GM12878 (cell line): ENCODE measurements around the gene BMAL1. TPM values are rescaled to one million over a fixed set of nuclear protein-coding genes. Genes with fewer than 3 reads are reported as not detected.
A peak's percentile ranks its signal among the peaks of the same experiment; 100 is the strongest.

Experiments
- ATAC-seq: fragments of 200-7000 bp; cut with Tn5 transposase; 3 replicates; pipeline ENCODE4 v1.9.1; 2020; ENCODE audit warnings: mild to moderate bottlenecking, moderate library complexity
- BruUV-seq: library from RNA; stranded (reverse); fragments of 400-500 nt; replicated peaks from 2 replicates; lab custom pipeline; 2021; lab: Mats Ljungman, UMichigan
- CTCF ChIA-PET: fragments of 300-600 bp; sonication (Branson Sonifier 250); formaldehyde crosslinking; extraction: SDS; loops from one replicate; lab custom pipeline; 2021; ENCODE audit warnings: inconsistent platforms; lab: Yijun Ruan, JAX
- POLR2A ChIA-PET: fragments of 350-600 bp; formaldehyde crosslinking; extraction: SDS; loops from one replicate; lab custom pipeline; 2021; ENCODE audit warnings: inconsistent platforms; lab: Charles Lee
- RAD21 ChIA-PET: fragments of 300-600 bp; sonication (Branson Sonifier 250); formaldehyde crosslinking; loops from one replicate; lab custom pipeline; 2023; ENCODE audit warnings: antibody characterized with exemption; ENCODE audit not compliant: unreplicated experiment; lab: Charles Lee
- SMC1A ChIA-PET: fragments of 300-600 bp; sonication (Branson Sonifier 250); formaldehyde crosslinking; loops from one replicate; lab custom pipeline; 2023; ENCODE audit not compliant: unreplicated experiment, uncharacterized antibody; lab: Charles Lee
- DNase-seq: peaks from one replicate; pipeline ENCODE4 v3.0.0-alpha.2; 2011; ENCODE audit warnings: low read depth, low spot score
- FAIRE-seq: peaks from 3 replicates; lab custom pipeline; 2011; peaks lifted over from hg19 to GRCh38; lab: Jason Lieb, UNC
- H2AFZ ChIP-seq: 2 replicates; pipeline ENCODE4 v1.6.0; 2011; ENCODE audit warnings: low read depth, low read length, control low read depth; ENCODE audit not compliant: control insufficient read depth
- H3K27ac ChIP-seq: 2 replicates; pipeline ENCODE4 v1.5.1; 2011; ENCODE audit warnings: control low read depth; ENCODE audit not compliant: control insufficient read depth, insufficient read depth
- H3K27me3 ChIP-seq, 2 experiments: replicated peaks in 1 of 2; 2 replicates each; pipeline versions ENCODE4 v1.6.0 to v1.6.1; 2011; ENCODE audit warnings: low read length in 1 of 2; ENCODE audit not compliant: control insufficient read depth in 2 of 2, insufficient read depth in 2 of 2
- H3K36me3 ChIP-seq, 2 experiments: 2 replicates each; pipeline ENCODE4 v1.5.1; 2011; ENCODE audit warnings: low read length in 1 of 2; ENCODE audit not compliant: control insufficient read depth in 2 of 2, insufficient read depth in 2 of 2
- H3K4me1 ChIP-seq: 2 replicates; pipeline ENCODE4 v1.6.1; 2011; ENCODE audit warnings: mild to moderate bottlenecking, low read length, moderate library complexity, mixed read lengths; ENCODE audit not compliant: control insufficient read depth, insufficient read depth
- H3K4me2 ChIP-seq: 2 replicates; pipeline ENCODE4 v1.6.0; 2011; ENCODE audit warnings: control low read depth; ENCODE audit not compliant: control insufficient read depth, insufficient read depth
- H3K4me3 ChIP-seq: fragments of 200-600 bp; sonication (generic); 2 replicates; pipeline ENCODE4 v1.5.1; 2016
- H3K79me2 ChIP-seq: 2 replicates; pipeline ENCODE4 v1.6.0; 2011; ENCODE audit warnings: low read length; ENCODE audit not compliant: control insufficient read depth, insufficient read depth
- H3K9ac ChIP-seq: 2 replicates; pipeline ENCODE4 v1.8.0; 2011; ENCODE audit warnings: low read length, control low read depth, mixed read lengths; ENCODE audit not compliant: control insufficient read depth, insufficient read depth
- H3K9me3 ChIP-seq: replicated peaks from 3 replicates; pipeline ENCODE4 v1.5.1; 2011; ENCODE audit warnings: mild to moderate bottlenecking, low read length; ENCODE audit not compliant: control insufficient read depth, insufficient read depth
- H4K20me1 ChIP-seq: 2 replicates; pipeline ENCODE4 v1.6.0; 2011; ENCODE audit not compliant: control insufficient read depth, insufficient read depth
- NBN ChIP-seq: fragments of 450-650 bp; IDR thresholded peaks from 2 replicates; pipeline ENCODE4 v1.6.1; 2016
- NFIC ChIP-seq: IDR thresholded peaks from 2 replicates; pipeline ENCODE4 v1.6.1; 2012; ENCODE audit warnings: low read depth, mild to moderate bottlenecking, inconsistent platforms, low read length, moderate library complexity
- RUNX3 ChIP-seq: IDR thresholded peaks from 2 replicates; pipeline ENCODE4 v1.6.1; 2012; ENCODE audit warnings: low read length, inconsistent platforms
- TCF7 ChIP-seq: IDR thresholded peaks from 2 replicates; pipeline ENCODE4 v1.6.1; 2014; ENCODE audit warnings: antibody characterized with exemption, borderline replicate concordance
- ZNF24 ChIP-seq: fragments of 450-650 bp; IDR thresholded peaks from 2 replicates; pipeline ENCODE4 v1.6.1; 2017; ENCODE audit warnings: antibody characterized with exemption, mild to moderate bottlenecking
- WGBS: methylation state at CpG from one replicate; pipeline ENCODE4 v1.1.6; 2016; ENCODE audit warnings: low lambda C conversion rate; ENCODE audit not compliant: insufficient replicate concordance, insufficient coverage; ENCODE audit errors: missing lambda C conversion rate; 5-methylcytosine and 5-hydroxymethylcytosine counted together
- in situ Hi-C: fragments of 300-500 bp; cut with MboI; formaldehyde crosslinking; loops from 9 replicates; pipeline ENCODE4 v1.14.3; 2018; ENCODE audit warnings: mixed read lengths
- intact Hi-C: fragments of 100-400 bp; cut with micrococcal nuclease; formaldehyde crosslinking; loops from one replicate; pipeline ENCODE4 v1.14.2; 2022; ENCODE audit not compliant: unreplicated experiment
- polyA plus RNA-seq, 11 experiments: library from polyadenylated mRNA; depleted of rRNA in 4 of 11; unstranded in 6 of 11; stranded (reverse) in 5 of 11; fragments of >200 nt; fragmentation: Nextera tagmentation in 4 of 11; fragmentation: Illumina TruSeq in 1 of 11; extraction: Ambion mirVana in 4 of 11; extraction: Trizol in 1 of 11; gene quantifications; 1 replicate in 1 of 11; 2 replicates in 10 of 11; pipeline versions ENCODE4 v1.2.1 to v1.2.3, GENCODE V29; 2011 to 2016; ENCODE audit warnings: inconsistent platforms in 2 of 11, missing spikeins in 2 of 11, low read depth in 1 of 11
- total RNA-seq, 4 experiments: library from RNA; depleted of rRNA in 3 of 4; stranded (reverse); fragments of >200 nt in 3 of 4; fragmentation: Illumina TruSeq in 1 of 4; extraction: Trizol in 1 of 4; gene quantifications; 2 replicates each; pipeline versions ENCODE4 v1.2.1 to v1.2.3, GENCODE V29; 2013 to 2021
- TF ChIP-seq, protein P1 (sequence below): fragments of 450-650 bp; IDR thresholded peaks from 2 replicates; pipeline ENCODE4 v1.6.1; 2016; ENCODE audit warnings: mild to moderate bottlenecking
- TF ChIP-seq, protein P2 (sequence below): fragments of 450-650 bp; IDR thresholded peaks from 2 replicates; pipeline ENCODE4 v1.6.1; 2017; ENCODE audit warnings: mild to moderate bottlenecking, moderate library complexity
- TF ChIP-seq, protein P3 (sequence below): IDR thresholded peaks from 2 replicates; pipeline ENCODE4 v1.6.1; 2012; ENCODE audit warnings: mild to moderate bottlenecking, low read depth, low read length
- TF ChIP-seq, protein P4 (sequence below): fragments of 450-650 bp; IDR thresholded peaks from 2 replicates; pipeline ENCODE4 v1.6.1; 2017; ENCODE audit warnings: low read depth, mild to moderate bottlenecking, moderate library complexity

The BMAL1 gene
- total and polyA plus RNA-seq, 10 of the 15 experiments (the other 5 are each of a cell fraction or from before 2014, with no cell fraction given) = 3.5 to 40.6 (median 13.6) TPM

DNA sequence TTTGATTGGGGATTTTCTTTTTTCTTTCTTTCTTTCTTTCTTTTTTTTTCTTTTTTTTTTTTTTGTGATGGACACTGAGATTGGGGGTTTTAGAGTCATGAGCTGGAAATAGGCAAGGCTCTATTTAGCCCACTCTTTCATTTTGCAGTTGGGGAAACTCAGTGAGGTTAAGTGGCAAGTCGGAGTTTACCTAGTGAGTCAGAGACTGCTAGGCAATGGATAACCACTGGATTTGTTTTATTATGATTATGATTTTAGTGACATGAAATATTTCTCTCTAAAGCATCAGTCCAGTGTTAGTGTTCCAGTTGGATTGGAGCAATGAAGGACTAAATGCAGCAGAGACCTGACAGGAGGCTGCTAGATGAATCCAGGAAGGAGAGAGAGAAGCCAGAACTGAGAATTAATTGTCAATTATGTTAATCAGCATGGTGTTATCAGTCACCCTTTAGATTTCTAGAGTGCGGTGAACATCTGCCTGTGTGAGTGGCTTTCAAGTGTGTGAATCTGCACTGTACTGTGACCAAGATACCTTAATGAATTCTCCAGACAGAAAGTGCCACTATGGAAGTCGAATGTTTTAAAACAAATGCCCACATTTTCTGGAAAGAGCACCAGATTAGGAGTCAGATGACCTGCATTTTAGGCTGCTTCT is 10.9 kb downstream of the BMAL1 start (continued):
- TF ChIP-seq, protein P1, sequence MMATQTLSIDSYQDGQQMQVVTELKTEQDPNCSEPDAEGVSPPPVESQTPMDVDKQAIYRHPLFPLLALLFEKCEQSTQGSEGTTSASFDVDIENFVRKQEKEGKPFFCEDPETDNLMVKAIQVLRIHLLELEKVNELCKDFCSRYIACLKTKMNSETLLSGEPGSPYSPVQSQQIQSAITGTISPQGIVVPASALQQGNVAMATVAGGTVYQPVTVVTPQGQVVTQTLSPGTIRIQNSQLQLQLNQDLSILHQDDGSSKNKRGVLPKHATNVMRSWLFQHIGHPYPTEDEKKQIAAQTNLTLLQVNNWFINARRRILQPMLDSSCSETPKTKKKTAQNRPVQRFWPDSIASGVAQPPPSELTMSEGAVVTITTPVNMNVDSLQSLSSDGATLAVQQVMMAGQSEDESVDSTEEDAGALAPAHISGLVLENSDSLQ = peak; percentile 41; the same call in 1 of the 2 replicates
- TF ChIP-seq, protein P2, sequence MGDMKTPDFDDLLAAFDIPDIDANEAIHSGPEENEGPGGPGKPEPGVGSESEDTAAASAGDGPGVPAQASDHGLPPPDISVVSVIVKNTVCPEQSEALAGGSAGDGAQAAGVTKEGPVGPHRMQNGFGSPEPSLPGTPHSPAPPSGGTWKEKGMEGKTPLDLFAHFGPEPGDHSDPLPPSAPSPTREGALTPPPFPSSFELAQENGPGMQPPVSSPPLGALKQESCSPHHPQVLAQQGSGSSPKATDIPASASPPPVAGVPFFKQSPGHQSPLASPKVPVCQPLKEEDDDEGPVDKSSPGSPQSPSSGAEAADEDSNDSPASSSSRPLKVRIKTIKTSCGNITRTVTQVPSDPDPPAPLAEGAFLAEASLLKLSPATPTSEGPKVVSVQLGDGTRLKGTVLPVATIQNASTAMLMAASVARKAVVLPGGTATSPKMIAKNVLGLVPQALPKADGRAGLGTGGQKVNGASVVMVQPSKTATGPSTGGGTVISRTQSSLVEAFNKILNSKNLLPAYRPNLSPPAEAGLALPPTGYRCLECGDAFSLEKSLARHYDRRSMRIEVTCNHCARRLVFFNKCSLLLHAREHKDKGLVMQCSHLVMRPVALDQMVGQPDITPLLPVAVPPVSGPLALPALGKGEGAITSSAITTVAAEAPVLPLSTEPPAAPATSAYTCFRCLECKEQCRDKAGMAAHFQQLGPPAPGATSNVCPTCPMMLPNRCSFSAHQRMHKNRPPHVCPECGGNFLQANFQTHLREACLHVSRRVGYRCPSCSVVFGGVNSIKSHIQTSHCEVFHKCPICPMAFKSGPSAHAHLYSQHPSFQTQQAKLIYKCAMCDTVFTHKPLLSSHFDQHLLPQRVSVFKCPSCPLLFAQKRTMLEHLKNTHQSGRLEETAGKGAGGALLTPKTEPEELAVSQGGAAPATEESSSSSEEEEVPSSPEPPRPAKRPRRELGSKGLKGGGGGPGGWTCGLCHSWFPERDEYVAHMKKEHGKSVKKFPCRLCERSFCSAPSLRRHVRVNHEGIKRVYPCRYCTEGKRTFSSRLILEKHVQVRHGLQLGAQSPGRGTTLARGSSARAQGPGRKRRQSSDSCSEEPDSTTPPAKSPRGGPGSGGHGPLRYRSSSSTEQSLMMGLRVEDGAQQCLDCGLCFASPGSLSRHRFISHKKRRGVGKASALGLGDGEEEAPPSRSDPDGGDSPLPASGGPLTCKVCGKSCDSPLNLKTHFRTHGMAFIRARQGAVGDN = no peak
- TF ChIP-seq NFIC = 0 out of 2 replicates have a peak, but pooled peaks have one; percentile 20
- TF ChIP-seq RUNX3 = peak; percentile 16; the same call in 1 of the 2 replicates
- TF ChIP-seq NBN = 0 out of 2 replicates have a peak, but pooled peaks have one; percentile 36

DNA sequence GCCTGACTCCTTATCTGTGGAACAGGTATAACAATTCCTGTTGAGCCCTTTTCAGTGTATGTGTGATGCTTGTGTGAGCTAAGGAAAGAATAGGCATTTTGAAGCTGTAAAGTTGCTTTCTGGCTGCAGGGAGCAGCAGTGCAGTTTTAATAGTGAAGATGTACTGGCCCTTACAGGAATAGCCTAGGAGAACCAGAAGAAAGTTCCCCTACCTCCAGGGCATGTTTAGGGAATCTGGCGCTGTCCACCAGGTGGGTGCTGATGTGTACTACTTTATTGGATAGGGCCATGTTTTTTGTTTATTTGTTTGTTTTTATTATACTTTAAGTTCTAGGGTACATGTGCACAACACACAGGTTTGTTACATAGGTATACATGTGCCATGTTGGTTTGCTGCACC is 11.5 kb downstream of the BMAL1 start:
- no peak overlapping the region for H3K9ac ChIP-seq
- ChIA-PET RAD21 (interaction anchor here (1.0 to 4.6 kb wide), 3 partner anchors 10 to 48 kb away, joined by 3 to 44 read pairs (median 20); no protein-coding TSS in a partner anchor), SMC1A (interaction anchor here (1.2 to 6.4 kb wide), 5 partner anchors 9 to 55 kb away, joined by 3 to 85 read pairs (median 28); no protein-coding TSS in a partner anchor), CTCF (interaction anchor here (3.5 kb wide), 1 partner anchor 54 kb away, joined by 15 read pairs; no protein-coding TSS in a partner anchor), POLR2A (interaction anchor here (2.0 to 3.2 kb wide), 2 partner anchors 10 to 30 kb away, joined by 13 to 23 read pairs; no protein-coding TSS in a partner anchor)
- no peak overlapping the region for H3K4me3 ChIP-seq
- no peaks in the 10 kb centered on the region; the same call in none of the 2 replicates for H4K20me1 ChIP-seq
- intact Hi-C loops (no loop called here), in situ Hi-C loops (loop anchor here (5.0 kb wide), 1 partner anchor 43 kb away; no protein-coding TSS in a partner anchor)
- H3K4me2 ChIP-seq = no peak overlapping the region
- H3K9me3 ChIP-seq = no peaks in the 10 kb centered on the region
- no peaks in the 10 kb centered on the region for H3K36me3 ChIP-seq
- H2AFZ ChIP-seq = no peak overlapping the region
- ATAC-seq = no peak
- no peak overlapping the region for H3K27ac ChIP-seq
- peaks cover 3% of the 10 kb centered on the region; the same call in 1 of the 2 replicates for H3K4me1 ChIP-seq
- WGBS = 65% methylated on average over 1 of the region's 1 CpG
- FAIRE-seq = no peak
- H3K27me3 ChIP-seq = no peaks in the 10 kb centered on the region
- peaks cover 42% of the 10 kb centered on the region for H3K79me2 ChIP-seq
- BruUV-seq = no TSS peak
- DNase-seq = no peak
- TF ChIP-seq ZNF24 (no peak), TCF7 (no peak)
- TF ChIP-seq, protein P3, sequence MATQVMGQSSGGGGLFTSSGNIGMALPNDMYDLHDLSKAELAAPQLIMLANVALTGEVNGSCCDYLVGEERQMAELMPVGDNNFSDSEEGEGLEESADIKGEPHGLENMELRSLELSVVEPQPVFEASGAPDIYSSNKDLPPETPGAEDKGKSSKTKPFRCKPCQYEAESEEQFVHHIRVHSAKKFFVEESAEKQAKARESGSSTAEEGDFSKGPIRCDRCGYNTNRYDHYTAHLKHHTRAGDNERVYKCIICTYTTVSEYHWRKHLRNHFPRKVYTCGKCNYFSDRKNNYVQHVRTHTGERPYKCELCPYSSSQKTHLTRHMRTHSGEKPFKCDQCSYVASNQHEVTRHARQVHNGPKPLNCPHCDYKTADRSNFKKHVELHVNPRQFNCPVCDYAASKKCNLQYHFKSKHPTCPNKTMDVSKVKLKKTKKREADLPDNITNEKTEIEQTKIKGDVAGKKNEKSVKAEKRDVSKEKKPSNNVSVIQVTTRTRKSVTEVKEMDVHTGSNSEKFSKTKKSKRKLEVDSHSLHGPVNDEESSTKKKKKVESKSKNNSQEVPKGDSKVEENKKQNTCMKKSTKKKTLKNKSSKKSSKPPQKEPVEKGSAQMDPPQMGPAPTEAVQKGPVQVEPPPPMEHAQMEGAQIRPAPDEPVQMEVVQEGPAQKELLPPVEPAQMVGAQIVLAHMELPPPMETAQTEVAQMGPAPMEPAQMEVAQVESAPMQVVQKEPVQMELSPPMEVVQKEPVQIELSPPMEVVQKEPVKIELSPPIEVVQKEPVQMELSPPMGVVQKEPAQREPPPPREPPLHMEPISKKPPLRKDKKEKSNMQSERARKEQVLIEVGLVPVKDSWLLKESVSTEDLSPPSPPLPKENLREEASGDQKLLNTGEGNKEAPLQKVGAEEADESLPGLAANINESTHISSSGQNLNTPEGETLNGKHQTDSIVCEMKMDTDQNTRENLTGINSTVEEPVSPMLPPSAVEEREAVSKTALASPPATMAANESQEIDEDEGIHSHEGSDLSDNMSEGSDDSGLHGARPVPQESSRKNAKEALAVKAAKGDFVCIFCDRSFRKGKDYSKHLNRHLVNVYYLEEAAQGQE = peak; percentile 85
- TF ChIP-seq, protein P4, sequence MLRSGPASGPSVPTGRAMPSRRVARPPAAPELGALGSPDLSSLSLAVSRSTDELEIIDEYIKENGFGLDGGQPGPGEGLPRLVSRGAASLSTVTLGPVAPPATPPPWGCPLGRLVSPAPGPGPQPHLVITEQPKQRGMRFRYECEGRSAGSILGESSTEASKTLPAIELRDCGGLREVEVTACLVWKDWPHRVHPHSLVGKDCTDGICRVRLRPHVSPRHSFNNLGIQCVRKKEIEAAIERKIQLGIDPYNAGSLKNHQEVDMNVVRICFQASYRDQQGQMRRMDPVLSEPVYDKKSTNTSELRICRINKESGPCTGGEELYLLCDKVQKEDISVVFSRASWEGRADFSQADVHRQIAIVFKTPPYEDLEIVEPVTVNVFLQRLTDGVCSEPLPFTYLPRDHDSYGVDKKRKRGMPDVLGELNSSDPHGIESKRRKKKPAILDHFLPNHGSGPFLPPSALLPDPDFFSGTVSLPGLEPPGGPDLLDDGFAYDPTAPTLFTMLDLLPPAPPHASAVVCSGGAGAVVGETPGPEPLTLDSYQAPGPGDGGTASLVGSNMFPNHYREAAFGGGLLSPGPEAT = peak; percentile 9; the same call in 1 of the 2 replicates
